GM19455 (cell line): ENCODE data around the gene C18orf32.
"Not testable (repeated sequence)": the region's sequence is repeated elsewhere in the genome, so short reads cannot be mapped to it uniquely, and the experiment has no call there.

ENCODE experiments used
- ATAC-seq: cut with Tn5 transposase; IDR thresholded peaks from one replicate; pipeline ENCODE4 v1.9.1; 2021; ENCODE audit not compliant: unreplicated experiment

C18orf32 gene

DNA sequence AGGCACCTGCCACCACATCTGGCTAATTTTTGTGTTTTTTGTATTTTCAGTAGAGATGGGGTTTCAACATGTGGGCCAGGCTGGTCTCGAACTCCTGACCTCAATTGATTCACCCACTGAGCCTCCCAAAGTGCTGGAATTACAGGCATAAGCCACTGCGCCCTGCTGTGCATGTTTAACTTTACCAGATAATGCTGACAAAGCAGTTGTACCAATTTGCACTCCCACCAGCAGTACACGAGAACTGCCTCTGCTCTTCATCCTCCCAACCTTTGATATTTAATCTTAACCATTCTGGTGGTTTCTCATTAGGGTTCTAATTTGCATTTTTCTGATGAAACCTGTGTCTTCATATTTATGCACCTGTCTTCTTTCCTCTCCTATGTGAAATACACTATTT lies 14.6 kb downstream of the C18orf32 start:
- ATAC-seq: no peak

DNA sequence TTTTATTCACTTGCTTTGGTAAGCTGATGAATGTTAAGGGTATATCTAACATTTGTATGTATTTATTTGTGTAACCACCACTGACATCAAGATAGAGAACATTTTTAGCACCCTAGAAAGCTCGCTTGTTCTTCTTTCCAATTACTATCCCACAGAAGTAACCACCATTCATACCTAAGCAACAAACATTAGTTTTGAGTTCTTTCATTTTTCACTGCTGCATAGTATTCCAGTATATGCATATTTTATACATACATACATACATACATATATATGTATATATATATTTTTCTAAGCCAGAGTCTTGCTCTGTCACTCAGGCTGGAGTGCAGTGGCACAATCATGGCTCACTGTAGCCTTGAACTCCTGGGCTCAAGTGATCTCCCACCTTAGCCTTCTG lies 15.5 kb downstream of the C18orf32 start:
- ATAC-seq: no peak

DNA sequence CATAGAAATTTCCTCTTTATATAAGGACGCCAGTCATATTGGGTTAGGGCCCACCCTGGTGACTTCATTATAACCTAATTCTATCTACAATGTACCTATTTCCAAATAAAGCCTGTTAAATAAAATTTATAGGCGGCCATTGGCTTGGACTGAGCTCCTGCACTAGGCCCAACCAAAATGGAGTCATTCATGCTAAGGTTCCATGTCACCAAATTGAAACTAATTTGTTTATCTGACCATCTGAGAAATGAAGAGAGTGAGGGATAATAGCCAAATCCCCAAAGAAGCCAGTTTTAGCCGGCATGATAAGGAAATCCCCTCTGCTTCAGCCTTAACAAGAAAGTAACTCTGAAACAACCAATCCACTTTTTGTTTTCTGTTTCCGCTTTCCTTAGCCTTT lies 19.4 kb downstream of the C18orf32 start:
- no peak for ATAC-seq

DNA sequence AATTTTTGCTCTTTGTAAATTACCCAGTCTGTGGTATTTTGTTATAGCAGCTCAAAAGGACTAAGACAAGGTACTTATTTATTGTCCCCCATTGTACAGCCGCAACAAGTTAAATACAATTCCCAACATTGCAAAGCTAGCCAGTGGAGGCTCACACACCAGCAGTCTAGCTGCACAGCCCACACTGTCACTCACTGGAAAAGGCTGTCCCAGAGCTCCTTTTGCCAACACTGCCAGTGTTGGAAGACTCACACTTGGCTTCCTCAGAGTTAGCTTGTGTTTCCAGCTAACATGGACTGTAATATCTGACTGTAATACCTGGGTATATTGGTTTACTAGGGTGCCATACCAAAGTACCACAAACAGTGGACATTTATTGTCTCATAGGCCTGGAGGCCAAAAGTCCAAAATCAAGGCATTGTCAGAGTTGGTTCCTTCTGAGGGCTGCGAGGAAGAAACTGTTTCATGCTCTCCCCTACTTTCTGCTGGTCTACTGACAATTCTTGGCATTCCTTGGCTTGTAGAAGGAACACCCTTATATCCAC lies 19.9 kb downstream of the C18orf32 start:
- ATAC-seq: no peak

DNA sequence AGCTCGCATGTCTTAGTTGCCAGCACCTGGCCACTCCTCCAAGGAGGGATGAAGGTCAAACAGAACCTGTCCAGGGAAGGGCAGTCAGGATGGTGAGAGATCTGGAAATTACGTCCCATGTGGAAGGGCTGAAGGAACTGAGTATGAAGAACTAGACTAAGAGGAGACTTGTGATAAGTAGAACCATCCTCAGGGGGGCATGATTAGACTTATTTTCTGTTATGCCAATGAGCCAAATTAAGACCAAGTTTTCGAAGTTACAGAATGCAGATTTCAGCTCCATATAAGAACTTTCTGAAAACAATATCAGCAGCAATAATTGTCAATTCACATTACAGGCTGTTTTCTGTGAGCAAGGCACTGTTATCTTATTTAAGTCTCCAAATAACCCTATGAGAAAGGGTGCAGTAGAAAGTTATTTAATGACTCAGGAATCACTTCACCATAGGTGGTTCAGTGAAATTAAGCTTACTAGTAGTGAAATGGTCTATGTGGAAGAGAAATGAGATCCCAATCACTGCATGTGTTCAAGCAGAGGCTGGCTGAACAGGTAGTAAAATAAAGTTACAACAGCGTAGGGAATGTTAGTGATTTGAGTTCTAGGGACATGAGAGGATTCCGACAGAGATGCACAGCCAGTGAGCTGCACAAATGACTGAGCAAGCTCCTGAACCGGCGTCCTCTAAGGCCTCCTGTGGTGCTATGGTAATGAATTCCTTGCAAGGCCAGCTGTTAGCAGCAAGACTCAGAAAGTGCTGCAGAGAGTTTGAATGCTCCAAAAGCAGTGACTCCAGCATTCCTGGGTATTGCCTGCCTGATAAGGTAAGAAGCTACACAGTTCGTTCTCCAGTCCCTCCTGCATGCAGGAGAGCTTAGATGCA lies 22.1 kb downstream of the C18orf32 start:
- ATAC-seq: no peak

DNA sequence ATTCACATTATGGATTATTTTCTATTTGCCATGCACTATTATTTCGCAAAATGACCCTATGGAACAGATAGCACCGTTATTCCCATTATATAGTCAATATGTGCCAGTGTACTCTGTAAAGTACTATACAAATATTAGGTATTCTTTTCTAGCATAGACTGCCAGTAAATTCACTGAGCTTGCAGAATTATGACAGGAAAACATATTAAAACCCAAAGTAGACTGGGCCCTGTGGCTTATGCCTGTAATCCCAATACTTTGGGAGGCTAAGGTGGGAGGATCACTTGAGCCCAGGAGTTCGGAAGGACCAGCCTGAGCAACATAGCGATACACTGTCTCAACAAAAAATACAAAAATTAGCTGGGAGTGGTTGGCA lies 25.4 kb downstream of the C18orf32 start:
- ATAC-seq: no peak

GRCh38 chr18:49460976-49461601 lies 25.9 kb downstream of the C18orf32 start:
- no peak for ATAC-seq

DNA sequence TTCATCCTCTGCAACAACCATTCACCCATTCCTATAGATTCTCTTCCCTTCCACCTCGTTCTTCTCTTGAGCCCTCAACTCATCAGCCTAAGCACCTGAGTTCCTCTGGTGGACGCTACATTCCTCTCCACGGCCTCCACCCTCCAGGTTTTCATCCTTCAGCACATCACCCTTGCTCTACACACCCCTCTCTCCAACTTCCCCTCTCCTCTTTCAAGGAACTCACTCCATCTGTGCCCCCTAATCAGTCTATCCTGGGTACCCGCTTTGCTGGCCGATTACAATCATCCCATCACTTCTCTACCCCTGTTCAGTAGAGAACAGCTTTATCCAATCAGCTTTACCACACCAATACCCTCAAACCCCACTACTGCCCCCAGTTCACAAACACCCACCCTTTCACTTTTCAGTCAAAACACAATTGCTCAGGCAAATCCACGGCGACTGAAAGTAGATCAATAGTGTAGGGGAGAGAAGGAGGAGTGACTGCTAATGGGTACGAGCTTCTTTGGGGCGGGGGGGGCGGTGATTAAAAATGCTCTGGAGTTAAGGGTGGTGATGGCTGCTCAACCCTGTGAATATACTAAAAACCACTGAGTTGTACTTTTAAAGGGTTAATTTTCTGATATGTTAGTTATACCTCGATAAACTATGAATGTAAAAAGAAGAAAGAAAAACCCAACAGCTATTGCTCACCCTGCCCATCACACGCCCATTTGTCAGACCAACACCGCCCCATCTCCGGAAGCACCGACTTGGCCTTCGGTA lies 27.4 kb downstream of the C18orf32 start:
- ATAC-seq: no peak

GRCh38 chr18:49457616-49458015 lies 29.4 kb downstream of the C18orf32 start:
- ATAC-seq: no peak

DNA sequence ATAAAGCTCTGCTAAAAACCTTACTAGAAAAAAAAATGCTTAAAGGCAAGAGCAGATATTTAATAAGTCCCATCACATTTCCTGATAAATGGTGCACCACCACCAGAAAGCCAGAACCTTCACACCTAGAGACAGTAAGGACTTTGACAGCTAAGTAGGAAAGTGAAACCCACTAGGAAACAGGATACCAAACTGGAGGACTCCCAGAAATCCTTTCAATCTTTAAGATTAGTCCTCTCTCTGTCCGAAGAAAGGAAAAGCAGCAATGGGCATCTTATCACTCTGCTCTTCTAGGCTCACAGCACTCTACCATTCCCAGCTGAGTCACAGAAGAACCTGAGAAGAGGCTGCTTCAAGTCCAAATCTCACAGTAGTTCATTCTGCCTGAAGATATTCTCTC lies 30.2 kb downstream of the C18orf32 start:
- no peak for ATAC-seq

- ATAC-seq: not testable (repeated sequence)
These were observed 34.5 kb downstream of the C18orf32 start for GRCh38 chr18:49452534-49452933.

- no peak for ATAC-seq
These were observed 39.0 kb downstream of the C18orf32 start for GRCh38 chr18:49447810-49448745.

DNA sequence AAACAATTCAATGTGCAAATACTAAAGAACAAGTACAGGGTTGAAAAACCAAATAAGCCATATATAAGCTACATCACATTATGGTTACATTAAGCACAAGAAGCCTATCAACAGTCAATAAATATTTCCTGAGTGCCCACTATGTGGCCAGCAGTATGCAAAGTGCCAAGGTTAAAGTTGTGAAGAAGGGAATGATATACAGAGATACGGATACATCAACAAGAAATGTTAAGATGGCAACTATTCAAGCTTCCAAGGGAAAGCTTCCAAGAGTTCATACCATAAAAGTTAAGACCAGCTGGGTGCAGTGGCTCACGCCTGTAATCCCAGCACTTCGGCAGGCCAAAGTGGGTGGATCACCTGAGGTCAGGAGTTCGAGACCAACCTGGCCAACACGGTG lies 40.6 kb downstream of the C18orf32 start:
- ATAC-seq: no peak

- ATAC-seq: no peak
These were observed 42.5 kb downstream of the C18orf32 start for GRCh38 chr18:49444581-49444980.

DNA sequence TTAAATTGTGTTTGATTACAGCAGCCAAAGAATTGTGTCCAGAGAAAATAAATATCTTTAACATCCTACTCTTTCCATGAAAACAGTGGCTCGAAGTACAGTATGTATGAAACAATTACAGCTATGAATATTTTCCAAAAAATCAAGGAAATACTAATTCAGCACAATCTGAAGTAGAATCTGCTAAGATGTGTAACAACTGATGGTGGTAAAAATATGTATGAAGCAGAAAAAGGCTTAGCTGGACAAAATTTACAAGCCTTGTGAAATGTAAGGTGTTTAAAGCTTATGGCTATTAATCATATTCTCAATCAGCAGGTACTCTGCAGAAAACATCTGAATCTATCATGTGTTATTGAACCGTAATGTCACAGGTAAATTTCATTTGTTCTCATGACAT lies 43.2 kb downstream of the C18orf32 start:
- ATAC-seq: no peak

GRCh38 chr18:49441338-49441938 lies 45.6 kb downstream of the C18orf32 start:
- no peak for ATAC-seq

DNA sequence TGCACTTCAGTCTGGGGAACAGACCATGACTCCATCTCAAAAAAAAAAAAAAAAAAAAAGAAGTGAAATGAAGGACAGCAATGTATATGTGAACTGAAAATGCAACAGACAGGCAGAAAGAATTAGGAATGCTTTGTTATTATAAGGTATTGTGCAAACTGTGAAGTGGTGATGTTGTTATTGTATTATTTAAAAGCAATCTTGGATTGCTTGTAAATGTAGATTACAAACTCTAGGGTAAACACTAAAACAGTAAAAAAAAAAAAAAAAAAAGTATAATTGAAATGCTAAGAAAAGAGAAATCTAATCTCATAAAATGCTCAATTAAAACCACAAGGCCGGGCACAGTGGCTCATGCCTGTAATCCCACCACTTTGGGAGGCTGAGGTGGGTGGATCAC lies 51.9 kb downstream of the C18orf32 start:
- ATAC-seq: no peak

GRCh38 chr18:49432602-49433001 lies 54.4 kb downstream of the C18orf32 start:
- ATAC-seq: no peak

DNA sequence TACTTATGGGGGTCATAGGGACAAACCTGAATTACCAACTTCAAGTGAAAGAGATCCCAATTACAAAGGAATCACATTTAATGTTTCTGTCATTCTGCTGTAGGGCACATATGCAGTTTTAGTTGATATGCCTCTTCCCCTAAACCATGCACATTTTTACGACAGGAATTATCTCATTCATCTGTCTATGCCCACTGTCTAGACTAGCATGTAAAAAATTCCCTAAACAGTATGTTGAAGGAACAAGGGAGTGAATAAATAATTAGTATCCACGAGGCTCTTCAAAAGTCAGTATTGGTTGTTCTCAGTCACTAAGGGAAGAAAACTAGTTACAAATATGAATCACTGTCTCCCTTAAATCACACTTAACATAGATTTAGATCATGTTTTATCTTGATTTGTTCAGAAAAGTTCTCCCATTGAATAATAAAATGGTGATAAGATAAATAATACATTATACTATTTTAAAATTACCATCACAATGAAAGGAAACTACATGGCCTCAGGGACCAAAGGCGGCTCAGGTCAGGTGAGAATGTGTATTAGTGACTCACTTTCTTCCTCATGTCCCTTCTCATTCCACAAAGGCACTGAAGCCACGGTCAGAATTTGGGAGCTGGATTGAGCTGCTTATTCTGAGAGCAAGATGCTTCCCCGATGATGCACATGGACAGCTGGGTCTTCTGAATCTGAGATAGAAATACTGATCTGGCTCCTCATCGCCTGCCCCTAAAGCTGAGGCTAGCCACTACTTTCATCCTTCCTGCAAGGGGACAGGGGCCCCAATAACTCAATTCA lies 55.7 kb downstream of the C18orf32 start:
- ATAC-seq: no peak
